Neural progenitor cell (in vitro differentiated cells): Measurements from ENCODE around the gene DSTN.

Experiments
- EZH2 ChIP-seq: fragments of 200-600 bp; sonication (generic); IDR thresholded peaks from 2 replicates; pipeline ENCODE4 v1.6.1; 2017; ENCODE audit warnings: antibody characterized with exemption, mild to moderate bottlenecking, moderate library complexity
- TF ChIP-seq, protein P1 (sequence below): fragments of 200-600 bp; sonication (generic); IDR thresholded peaks from 2 replicates; pipeline ENCODE4 v1.5.1; 2017; ENCODE audit warnings: antibody characterized with exemption, mild to moderate bottlenecking

DNA sequence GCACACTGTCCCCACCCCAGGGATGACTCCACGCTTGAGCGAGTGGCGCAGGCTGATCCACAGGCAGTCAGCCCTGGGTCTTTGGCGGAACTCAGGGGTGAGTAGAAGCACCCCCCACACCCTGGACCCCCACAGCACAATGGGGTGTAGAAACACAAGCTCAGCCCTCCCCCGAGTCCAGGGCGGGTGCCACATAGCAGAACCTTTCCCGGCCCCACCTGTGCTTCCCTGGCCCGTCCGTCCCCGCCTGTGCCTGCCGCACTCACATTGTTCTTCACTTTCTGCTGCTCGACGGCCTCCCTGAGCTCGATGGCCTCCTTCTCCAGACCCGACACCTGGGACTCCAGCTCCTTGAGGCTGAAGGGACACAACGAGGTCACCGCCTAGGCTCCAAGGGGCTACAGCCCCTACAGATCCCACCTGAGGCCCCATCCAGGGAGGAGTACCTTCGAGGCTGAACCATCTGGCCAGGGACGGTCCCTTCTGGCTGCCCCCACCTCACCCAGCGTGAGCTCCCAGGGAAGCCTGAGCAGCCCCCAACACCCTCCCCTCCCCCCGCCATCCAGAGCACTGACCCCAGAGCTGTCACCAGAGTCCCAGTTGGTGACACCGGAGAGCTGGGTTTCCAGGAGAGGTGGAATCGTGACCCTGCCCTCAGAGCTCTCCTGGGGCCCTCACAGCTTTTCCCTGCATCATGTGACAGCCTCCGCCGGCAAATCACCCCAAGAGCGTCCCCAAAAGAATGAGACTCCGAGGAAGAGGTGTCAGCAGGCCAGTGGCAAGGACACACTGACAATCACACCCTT lies 55.6 kb downstream of the DSTN start:
- TF ChIP-seq EZH2: no peak
- TF ChIP-seq, protein P1, sequence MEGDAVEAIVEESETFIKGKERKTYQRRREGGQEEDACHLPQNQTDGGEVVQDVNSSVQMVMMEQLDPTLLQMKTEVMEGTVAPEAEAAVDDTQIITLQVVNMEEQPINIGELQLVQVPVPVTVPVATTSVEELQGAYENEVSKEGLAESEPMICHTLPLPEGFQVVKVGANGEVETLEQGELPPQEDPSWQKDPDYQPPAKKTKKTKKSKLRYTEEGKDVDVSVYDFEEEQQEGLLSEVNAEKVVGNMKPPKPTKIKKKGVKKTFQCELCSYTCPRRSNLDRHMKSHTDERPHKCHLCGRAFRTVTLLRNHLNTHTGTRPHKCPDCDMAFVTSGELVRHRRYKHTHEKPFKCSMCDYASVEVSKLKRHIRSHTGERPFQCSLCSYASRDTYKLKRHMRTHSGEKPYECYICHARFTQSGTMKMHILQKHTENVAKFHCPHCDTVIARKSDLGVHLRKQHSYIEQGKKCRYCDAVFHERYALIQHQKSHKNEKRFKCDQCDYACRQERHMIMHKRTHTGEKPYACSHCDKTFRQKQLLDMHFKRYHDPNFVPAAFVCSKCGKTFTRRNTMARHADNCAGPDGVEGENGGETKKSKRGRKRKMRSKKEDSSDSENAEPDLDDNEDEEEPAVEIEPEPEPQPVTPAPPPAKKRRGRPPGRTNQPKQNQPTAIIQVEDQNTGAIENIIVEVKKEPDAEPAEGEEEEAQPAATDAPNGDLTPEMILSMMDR: no peak
